WTC11 (cell line): Measurements from ENCODE around the gene RASGRP4.

Source experiments
- CREM ChIP-seq: sonication (generic); formaldehyde crosslinking; IDR thresholded peaks from 2 replicates; pipeline ENCODE4 v1.8.1; 2022; ENCODE audit warnings: mild to moderate bottlenecking, missing genetic modification reagents, moderate library complexity
- ESRRA ChIP-seq: sonication (generic); formaldehyde crosslinking; IDR thresholded peaks from 2 replicates; pipeline ENCODE4 v1.8.1; 2022; ENCODE audit warnings: mild to moderate bottlenecking, missing genetic modification reagents, borderline replicate concordance
- FOXP1 ChIP-seq: sonication (generic); formaldehyde crosslinking; IDR thresholded peaks from 2 replicates; pipeline ENCODE4 v1.8.0; 2022; ENCODE audit warnings: missing genetic modification reagents, mild to moderate bottlenecking, moderate library complexity, borderline replicate concordance
- HMGA2 ChIP-seq: fragments of 250-450 bp; sonication (Bioruptor Pico); IDR thresholded peaks from 2 replicates; pipeline ENCODE4 v1.4.0; 2021; ENCODE audit warnings: mild to moderate bottlenecking, moderate library complexity
- KAT7 ChIP-seq: sonication (generic); formaldehyde crosslinking; IDR thresholded peaks from 2 replicates; pipeline ENCODE4 v1.8.1; 2023; ENCODE audit warnings: missing genetic modification reagents, mild to moderate bottlenecking, borderline replicate concordance
- SP1 ChIP-seq: sonication (generic); formaldehyde crosslinking; conservative IDR thresholded peaks from 2 replicates; pipeline ENCODE4 v1.8.1; 2022; ENCODE audit warnings: missing genetic modification reagents
- ZNF423 ChIP-seq: fragments of 250-450 bp; sonication (Bioruptor Pico); IDR thresholded peaks from 2 replicates; pipeline ENCODE4 v2.1.2; 2022; ENCODE audit warnings: mild to moderate bottlenecking, moderate library complexity
- TF ChIP-seq, protein P1 (sequence below): fragments of 200-600 bp; IDR thresholded peaks from 2 replicates; pipeline ENCODE4 v1.8.0; 2022; ENCODE audit warnings: antibody characterized with exemption
- TF ChIP-seq, protein P2 (sequence below): sonication (generic); formaldehyde crosslinking; IDR thresholded peaks from 2 replicates; pipeline ENCODE4 v1.8.1; 2023; ENCODE audit warnings: mild to moderate bottlenecking, moderate library complexity, missing genetic modification reagents
- TF ChIP-seq, protein P3 (sequence below): sonication (generic); formaldehyde crosslinking; IDR thresholded peaks from 2 replicates; pipeline ENCODE4 v1.8.1; 2022; ENCODE audit warnings: low read depth, missing genetic modification reagents, borderline replicate concordance
- TF ChIP-seq, protein P4 (sequence below): sonication (generic); formaldehyde crosslinking; IDR thresholded peaks from 2 replicates; pipeline ENCODE4 v1.8.1; 2023; ENCODE audit warnings: mild to moderate bottlenecking, missing genetic modification reagents

DNA sequence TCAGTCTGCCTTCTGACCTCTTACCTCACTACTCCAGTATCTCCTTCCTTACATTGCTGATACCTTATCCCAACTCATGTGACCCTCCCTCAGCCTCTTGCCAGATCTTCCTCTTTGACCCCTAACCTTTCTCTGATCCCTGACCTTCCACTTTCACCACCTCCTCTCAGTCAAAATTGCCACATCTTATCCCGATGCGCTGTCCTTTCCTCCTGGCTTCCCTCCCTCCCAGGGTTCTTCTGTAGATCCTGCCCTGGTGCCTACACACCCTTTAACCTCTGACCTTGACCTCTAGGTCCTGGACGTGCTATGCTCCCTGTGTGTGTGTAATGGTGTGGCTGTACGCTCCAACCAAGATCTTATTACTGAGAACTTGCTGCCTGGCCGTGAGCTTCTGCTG is 31.2 kb upstream of the RASGRP4 start:
- TF ChIP-seq, protein P1, sequence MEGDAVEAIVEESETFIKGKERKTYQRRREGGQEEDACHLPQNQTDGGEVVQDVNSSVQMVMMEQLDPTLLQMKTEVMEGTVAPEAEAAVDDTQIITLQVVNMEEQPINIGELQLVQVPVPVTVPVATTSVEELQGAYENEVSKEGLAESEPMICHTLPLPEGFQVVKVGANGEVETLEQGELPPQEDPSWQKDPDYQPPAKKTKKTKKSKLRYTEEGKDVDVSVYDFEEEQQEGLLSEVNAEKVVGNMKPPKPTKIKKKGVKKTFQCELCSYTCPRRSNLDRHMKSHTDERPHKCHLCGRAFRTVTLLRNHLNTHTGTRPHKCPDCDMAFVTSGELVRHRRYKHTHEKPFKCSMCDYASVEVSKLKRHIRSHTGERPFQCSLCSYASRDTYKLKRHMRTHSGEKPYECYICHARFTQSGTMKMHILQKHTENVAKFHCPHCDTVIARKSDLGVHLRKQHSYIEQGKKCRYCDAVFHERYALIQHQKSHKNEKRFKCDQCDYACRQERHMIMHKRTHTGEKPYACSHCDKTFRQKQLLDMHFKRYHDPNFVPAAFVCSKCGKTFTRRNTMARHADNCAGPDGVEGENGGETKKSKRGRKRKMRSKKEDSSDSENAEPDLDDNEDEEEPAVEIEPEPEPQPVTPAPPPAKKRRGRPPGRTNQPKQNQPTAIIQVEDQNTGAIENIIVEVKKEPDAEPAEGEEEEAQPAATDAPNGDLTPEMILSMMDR, result no peak
- TF ChIP-seq ESRRA (CRISPR knock-in tag) (no peak), KAT7 (CRISPR knock-in tag) (no peak), ZNF423 (no peak), FOXP1 (CRISPR knock-in tag) (no peak), SP1 (CRISPR knock-in tag) (no peak), HMGA2 (CRISPR knock-in tag) (no peak), CREM (CRISPR knock-in tag) (no peak)
- TF ChIP-seq, protein P2, sequence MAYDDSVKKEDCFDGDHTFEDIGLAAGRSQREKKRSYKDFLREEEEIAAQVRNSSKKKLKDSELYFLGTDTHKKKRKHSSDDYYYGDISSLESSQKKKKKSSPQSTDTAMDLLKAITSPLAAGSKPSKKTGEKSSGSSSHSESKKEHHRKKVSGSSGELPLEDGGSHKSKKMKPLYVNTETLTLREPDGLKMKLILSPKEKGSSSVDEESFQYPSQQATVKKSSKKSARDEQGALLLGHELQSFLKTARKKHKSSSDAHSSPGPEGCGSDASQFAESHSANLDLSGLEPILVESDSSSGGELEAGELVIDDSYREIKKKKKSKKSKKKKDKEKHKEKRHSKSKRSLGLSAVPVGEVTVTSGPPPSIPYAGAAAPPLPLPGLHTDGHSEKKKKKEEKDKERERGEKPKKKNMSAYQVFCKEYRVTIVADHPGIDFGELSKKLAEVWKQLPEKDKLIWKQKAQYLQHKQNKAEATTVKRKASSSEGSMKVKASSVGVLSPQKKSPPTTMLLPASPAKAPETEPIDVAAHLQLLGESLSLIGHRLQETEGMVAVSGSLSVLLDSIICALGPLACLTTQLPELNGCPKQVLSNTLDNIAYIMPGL (CRISPR knock-in tag), result no peak
- TF ChIP-seq, protein P3, sequence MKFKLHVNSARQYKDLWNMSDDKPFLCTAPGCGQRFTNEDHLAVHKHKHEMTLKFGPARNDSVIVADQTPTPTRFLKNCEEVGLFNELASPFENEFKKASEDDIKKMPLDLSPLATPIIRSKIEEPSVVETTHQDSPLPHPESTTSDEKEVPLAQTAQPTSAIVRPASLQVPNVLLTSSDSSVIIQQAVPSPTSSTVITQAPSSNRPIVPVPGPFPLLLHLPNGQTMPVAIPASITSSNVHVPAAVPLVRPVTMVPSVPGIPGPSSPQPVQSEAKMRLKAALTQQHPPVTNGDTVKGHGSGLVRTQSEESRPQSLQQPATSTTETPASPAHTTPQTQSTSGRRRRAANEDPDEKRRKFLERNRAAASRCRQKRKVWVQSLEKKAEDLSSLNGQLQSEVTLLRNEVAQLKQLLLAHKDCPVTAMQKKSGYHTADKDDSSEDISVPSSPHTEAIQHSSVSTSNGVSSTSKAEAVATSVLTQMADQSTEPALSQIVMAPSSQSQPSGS (CRISPR knock-in tag), result no peak
- TF ChIP-seq, protein P4, sequence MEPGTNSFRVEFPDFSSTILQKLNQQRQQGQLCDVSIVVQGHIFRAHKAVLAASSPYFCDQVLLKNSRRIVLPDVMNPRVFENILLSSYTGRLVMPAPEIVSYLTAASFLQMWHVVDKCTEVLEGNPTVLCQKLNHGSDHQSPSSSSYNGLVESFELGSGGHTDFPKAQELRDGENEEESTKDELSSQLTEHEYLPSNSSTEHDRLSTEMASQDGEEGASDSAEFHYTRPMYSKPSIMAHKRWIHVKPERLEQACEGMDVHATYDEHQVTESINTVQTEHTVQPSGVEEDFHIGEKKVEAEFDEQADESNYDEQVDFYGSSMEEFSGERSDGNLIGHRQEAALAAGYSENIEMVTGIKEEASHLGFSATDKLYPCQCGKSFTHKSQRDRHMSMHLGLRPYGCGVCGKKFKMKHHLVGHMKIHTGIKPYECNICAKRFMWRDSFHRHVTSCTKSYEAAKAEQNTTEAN (CRISPR knock-in tag), result no peak
